Cardiac fibroblast (primary cell): ENCODE results near the gene SETD1A.

ENCODE experiments used
- DNase-seq, 2 donors: peaks; one replicate each; pipeline versions ENCODE4 v3.0.0 to v3.0.0-alpha.2; 2010; ENCODE audit warnings: low read depth in 2 of 2
- H3K4me3 ChIP-seq, 2 donors: replicated peaks in 1 of 2; 1 replicate in 1 of 2; 2 replicates in 1 of 2; pipeline ENCODE4 v1.5.1; 2011; ENCODE audit warnings: low read depth in 2 of 2, low read length in 2 of 2, mild to moderate bottlenecking in 2 of 2, moderate library complexity in 1 of 2
- TF ChIP-seq, protein P1 (sequence below): IDR thresholded peaks from one replicate; pipeline ENCODE4 v1.5.1; 2011; ENCODE audit warnings: low read depth, mild to moderate bottlenecking, low read length, inconsistent platforms

The SETD1A gene

DNA sequence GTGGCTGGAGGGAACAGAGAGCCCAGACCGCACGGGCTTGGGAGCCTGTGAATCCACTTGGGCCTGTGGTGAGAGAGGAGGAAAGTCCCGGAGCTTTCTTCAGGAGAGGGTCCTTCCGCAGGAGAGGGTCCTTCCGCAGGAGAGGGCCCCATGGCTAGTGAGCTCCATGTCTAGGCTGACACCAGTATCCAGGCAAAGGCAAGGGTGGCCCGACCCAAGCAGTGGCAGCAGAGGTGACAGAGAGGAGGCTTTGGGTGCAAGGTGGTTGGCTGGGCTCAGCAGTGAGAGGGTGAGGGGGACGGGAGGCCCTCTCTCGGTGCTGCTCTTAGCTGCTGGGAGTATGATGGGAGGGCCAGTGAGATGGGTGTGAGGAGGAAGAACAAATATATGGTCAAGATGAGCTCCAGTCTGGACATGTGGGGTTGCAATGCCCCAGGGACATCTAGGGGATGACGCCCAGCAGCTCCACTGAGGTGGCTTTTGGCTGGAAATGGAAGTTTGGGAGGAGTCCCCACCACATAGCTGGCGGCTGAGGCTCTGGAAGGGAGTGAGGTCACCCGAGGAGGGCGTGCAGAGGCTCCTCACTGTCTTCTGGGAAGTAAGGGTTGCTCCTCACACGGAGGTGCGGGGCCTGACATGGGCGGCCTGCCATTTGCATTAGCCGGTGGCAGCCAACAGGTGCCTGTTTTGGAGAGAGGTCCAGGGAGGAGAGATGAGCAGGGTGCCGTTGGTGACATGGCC is 25.2 kb downstream of the SETD1A start:
- H3K4me3 ChIP-seq: no peak overlapping the region
- TF ChIP-seq, protein P1, sequence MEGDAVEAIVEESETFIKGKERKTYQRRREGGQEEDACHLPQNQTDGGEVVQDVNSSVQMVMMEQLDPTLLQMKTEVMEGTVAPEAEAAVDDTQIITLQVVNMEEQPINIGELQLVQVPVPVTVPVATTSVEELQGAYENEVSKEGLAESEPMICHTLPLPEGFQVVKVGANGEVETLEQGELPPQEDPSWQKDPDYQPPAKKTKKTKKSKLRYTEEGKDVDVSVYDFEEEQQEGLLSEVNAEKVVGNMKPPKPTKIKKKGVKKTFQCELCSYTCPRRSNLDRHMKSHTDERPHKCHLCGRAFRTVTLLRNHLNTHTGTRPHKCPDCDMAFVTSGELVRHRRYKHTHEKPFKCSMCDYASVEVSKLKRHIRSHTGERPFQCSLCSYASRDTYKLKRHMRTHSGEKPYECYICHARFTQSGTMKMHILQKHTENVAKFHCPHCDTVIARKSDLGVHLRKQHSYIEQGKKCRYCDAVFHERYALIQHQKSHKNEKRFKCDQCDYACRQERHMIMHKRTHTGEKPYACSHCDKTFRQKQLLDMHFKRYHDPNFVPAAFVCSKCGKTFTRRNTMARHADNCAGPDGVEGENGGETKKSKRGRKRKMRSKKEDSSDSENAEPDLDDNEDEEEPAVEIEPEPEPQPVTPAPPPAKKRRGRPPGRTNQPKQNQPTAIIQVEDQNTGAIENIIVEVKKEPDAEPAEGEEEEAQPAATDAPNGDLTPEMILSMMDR: no peak
- peak in 1 of 2 donors; percentile 75 for DNase-seq

DNA sequence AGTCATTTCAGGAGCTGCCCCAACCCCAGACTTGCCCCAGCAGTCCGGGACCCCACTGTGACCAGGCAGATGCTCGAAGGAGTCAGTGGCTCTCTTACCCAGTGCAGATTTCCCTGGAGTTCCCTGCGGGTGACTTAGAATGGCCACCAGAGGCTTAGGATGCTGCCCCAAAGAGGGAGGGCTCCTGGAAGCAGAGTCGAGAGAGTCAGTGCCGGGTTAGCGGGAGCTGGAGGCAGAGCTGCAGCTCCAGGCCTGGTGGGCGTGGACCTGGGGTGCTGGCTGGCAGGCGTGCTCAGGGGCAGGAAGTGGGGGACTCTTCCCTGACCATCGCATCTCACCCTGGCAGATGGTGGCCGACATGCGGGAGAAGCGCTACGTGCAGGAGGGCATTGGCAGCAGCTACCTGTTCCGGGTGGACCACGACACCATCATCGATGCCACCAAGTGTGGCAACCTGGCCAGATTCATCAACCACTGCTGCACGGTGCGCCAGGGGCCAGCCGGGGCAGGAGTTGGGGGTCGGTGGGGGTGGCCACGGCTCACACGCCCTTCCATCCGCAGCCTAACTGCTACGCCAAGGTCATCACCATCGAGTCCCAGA is 25.8 kb downstream of the SETD1A start:
- no peak for DNase-seq
- TF ChIP-seq, protein P1: no peak
- H3K4me3 ChIP-seq: no peak overlapping the region

DNA sequence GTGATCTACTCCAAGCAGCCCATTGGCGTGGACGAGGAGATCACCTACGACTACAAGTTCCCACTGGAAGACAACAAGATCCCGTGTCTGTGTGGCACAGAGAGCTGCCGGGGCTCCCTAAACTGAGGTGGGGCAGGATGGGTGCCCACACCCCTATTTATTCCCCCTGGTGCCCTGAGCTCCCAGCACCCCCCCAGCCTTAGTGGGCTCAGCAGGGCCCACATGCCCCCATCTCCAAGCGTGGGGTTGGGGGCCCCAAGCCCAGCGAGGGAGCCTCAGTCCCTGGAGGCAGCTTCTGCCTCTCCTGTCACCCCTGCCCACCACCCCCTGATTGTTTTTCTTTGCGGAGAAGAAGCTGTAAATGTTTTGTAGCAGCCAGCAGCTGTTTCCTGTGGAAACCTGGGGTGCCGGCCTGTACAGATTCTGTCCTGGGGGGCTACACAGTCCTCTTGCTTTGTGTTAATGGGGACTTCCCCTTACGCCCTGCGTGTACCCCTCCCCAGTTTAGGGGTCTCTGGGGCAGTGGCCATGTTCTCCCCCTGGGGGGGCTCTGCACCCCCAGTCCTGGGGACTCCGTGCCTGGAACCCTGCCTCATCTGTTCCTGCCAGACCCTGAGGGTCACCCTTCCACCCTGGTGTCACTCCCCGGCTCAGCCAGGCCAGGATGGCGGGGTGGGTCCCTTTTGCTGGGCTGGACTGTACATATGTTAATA is 26.5 kb downstream of the SETD1A start:
- no peak for DNase-seq
- TF ChIP-seq, protein P1: no peak
- no peak overlapping the region for H3K4me3 ChIP-seq

DNA sequence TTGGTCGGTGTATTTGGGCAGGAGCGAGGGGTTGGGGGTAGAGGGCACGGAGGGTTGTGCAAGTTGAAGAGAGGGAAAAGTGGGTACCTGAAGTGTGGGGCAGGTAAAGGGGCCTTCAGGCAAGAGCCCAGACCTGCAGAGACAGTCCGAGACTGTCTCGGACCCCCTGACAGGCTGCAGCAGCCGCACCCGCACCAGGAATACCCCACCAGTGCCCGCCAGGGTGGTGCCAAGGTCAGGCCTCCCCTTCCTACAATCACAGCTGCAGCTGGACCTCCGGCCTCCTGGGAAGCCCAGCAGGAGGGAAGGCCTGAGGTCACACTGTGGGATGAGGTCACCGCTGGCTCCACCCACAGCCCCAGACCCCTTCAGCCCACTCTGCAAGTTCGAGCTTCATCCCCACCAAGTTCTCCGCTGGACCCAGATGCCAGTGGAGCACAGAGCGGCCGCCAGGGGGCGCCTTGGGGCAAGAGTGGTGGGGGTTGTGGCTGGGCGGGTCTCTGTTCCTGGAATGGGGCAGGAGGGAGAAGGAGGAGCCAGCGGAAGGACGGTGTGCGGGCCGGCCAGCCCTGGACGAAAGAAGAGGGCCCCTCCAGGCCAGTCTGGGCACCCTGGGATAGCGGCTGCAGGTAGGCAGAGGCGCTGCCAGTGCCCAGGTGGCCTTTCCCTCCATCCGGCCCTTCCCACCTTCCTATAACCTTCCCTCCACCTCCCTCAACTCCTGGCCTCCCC is 27.3 kb downstream of the SETD1A start, which contains the start of gene HSD3B7:
TSS of gene HSD3B7 (plus strand) at position 539 of the 732 bp plus-strand sequence. CDS start 452 bp downstream, outside the sequence.
- DNase-seq: peak; percentile 82 to 86
- H3K4me3 ChIP-seq: peak within 1 kb of the TSS; percentile 41 to 42
- TF ChIP-seq, protein P1: peak; percentile 97

DNA sequence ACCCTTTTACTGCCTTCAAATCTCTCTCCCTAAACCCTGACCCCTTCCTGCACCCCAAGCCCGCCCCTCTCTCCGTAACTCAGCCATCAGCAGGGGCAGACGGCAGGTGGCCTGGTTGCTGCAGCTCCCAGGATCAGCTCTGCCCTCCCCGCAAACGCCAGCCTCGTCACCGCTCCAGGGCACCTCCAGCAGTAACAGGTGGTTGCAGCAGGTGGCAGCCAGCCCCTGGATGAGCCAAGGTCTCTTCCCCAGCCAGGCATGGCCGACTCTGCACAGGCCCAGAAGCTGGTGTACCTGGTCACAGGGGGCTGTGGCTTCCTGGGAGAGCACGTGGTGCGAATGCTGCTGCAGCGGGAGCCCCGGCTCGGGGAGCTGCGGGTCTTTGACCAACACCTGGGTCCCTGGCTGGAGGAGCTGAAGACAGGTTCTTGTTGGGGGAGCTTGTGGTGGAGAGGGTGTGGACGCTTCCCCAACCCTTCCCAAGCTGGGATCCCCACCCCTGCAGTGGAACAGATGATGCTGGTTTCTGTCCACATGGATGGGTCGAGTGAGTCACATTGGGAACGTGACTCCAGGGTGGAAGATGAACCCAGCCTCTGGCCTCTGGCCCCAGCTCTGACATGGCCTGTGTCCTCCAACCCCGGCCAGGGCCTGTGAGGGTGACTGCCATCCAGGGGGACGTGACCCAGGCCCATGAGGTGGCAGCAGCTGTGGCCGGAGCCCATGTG is 28.0 kb downstream of the SETD1A start:
- peak overlapping the region; percentile 41 to 42 for H3K4me3 ChIP-seq
- TF ChIP-seq, protein P1: no peak
- DNase-seq: no peak
